Activated naive CD8-positive, alpha-beta T cell treated with anti-CD3 and anti-CD28 coated beads, Interleukin-2, amount 10 ng/mL, durations not matched to agents 7 days and 5 days (primary cell): ENCODE results near the gene GADL1. TPM values are rescaled to one million over a fixed set of nuclear protein-coding genes. Genes with fewer than 3 reads are reported as not detected.
A peak's percentile ranks its signal among the peaks of the same experiment; 100 is the strongest.

Source experiments
- ATAC-seq: fragments of 150-1000 bp; cut with Tn5 transposase; one replicate; pipeline ENCODE4 v1.10.0; 2021; ENCODE audit warnings: low read depth, moderate library complexity
- POLR2A ChIA-PET: fragments of 350-600 bp; sonication (Branson Sonifier 250); formaldehyde crosslinking; loops from one replicate; lab custom pipeline; 2021; ENCODE audit warnings: antibody characterized with exemption; lab: Charles Lee
- DNase-seq: peaks from one replicate; pipeline ENCODE4 v3.0.0; 2021
- H3K27ac Mint-ChIP-seq: one replicate; pipeline ENCODE4 v1.8.0; 2022; ENCODE audit warnings: mild to moderate bottlenecking, mixed read lengths
- H3K27me3 Mint-ChIP-seq: one replicate; pipeline ENCODE4 v1.8.0; 2022; ENCODE audit warnings: mild to moderate bottlenecking, moderate library complexity, mixed read lengths
- H3K36me3 Mint-ChIP-seq: one replicate; pipeline ENCODE4 v1.8.0; 2021; ENCODE audit warnings: mild to moderate bottlenecking, mixed read lengths
- H3K4me1 Mint-ChIP-seq: one replicate; pipeline ENCODE4 v1.8.0; 2021; ENCODE audit warnings: mixed read lengths
- H3K4me3 Mint-ChIP-seq: one replicate; pipeline ENCODE4 v1.8.0; 2022; ENCODE audit warnings: mild to moderate bottlenecking, moderate library complexity, mixed read lengths
- H3K9me3 Mint-ChIP-seq: one replicate; pipeline ENCODE4 v1.8.0; 2021; ENCODE audit warnings: mixed read lengths
- total RNA-seq, 2 experiments: library from RNA; stranded (reverse); gene quantifications; one replicate each; pipeline ENCODE4 v1.2.3, GENCODE V29; 2021

GADL1 gene
- total RNA-seq, 2 experiments from 2014 or later, result not detected

GRCh38 chr3:30733696-30734095 lies 160.8 kb downstream of the GADL1 start:
- POLR2A ChIA-PET, result interaction anchor here (1.2 kb wide), 1 partner anchor 127 kb away, joined by 5 read pairs; the partner anchor contains the start of gene TGFBR2
- Mint-ChIP-seq H3K4me1 (peaks cover 36% of the 10 kb centered on the region), H3K36me3 (peaks cover 7% of the 10 kb centered on the region), H3K9me3 (no peaks in the 10 kb centered on the region), H3K27me3 (no peaks in the 10 kb centered on the region), H3K27ac (no peak overlapping the region), H3K4me3 (peak overlapping the region; percentile 45)
- ATAC-seq, result no peak
- DNase-seq, result no peak

- Mint-ChIP-seq H3K27me3 (no peaks in the 10 kb centered on the region), H3K4me3 (no peak overlapping the region), H3K36me3 (peaks cover 9% of the 10 kb centered on the region), H3K9me3 (no peaks in the 10 kb centered on the region), H3K27ac (no peak overlapping the region), H3K4me1 (peaks cover 34% of the 10 kb centered on the region)
- POLR2A ChIA-PET, result no interaction called here
- ATAC-seq (no peak), DNase-seq (no peak)
These were observed 161.3 kb downstream of the GADL1 start for GRCh38 chr3:30733209-30733608.

GRCh38 chr3:30730967-30731366 lies 163.5 kb downstream of the GADL1 start:
- Mint-ChIP-seq H3K4me1 (peaks cover 30% of the 10 kb centered on the region), H3K27ac (no peak overlapping the region), H3K36me3 (peaks cover 7% of the 10 kb centered on the region), H3K27me3 (no peaks in the 10 kb centered on the region), H3K9me3 (no peaks in the 10 kb centered on the region), H3K4me3 (peak overlapping the region; percentile 4)
- POLR2A ChIA-PET, result no interaction called here
- ATAC-seq, result no peak
- no peak for DNase-seq

- H3K4me1 Mint-ChIP-seq, result peaks cover 34% of the 10 kb centered on the region
- ATAC-seq (no peak), DNase-seq (no peak)
- no peak overlapping the region for H3K27ac Mint-ChIP-seq
- peaks cover 12% of the 10 kb centered on the region for H3K36me3 Mint-ChIP-seq
- no peaks in the 10 kb centered on the region for H3K27me3 Mint-ChIP-seq
- H3K9me3 Mint-ChIP-seq, result peaks cover 7% of the 10 kb centered on the region
- no peak overlapping the region for H3K4me3 Mint-ChIP-seq
- POLR2A ChIA-PET, result interaction anchor here (0.7 kb wide), 1 partner anchor 34 kb away, joined by 3 read pairs; no protein-coding TSS in a partner anchor
These were observed 164.5 kb downstream of the GADL1 start for GRCh38 chr3:30729936-30730335.

GRCh38 chr3:30729512-30729911 lies 164.9 kb downstream of the GADL1 start:
- peaks cover 16% of the 10 kb centered on the region for H3K36me3 Mint-ChIP-seq
- H3K4me3 Mint-ChIP-seq, result peak overlapping the region; percentile 19
- H3K27ac Mint-ChIP-seq, result no peak overlapping the region
- ATAC-seq, result peak; percentile 64
- peaks cover 30% of the 10 kb centered on the region for H3K4me1 Mint-ChIP-seq
- no peaks in the 10 kb centered on the region for H3K27me3 Mint-ChIP-seq
- POLR2A ChIA-PET, result interaction anchor here (0.7 kb wide), 1 partner anchor 34 kb away, joined by 3 read pairs; no protein-coding TSS in a partner anchor
- no peak for DNase-seq
- peaks cover 9% of the 10 kb centered on the region for H3K9me3 Mint-ChIP-seq

GRCh38 chr3:30728143-30728542 lies 166.3 kb downstream of the GADL1 start:
- no peak overlapping the region for H3K27ac Mint-ChIP-seq
- POLR2A ChIA-PET, result no interaction called here
- ATAC-seq, result no peak
- H3K4me3 Mint-ChIP-seq, result no peak overlapping the region
- no peaks in the 10 kb centered on the region for H3K27me3 Mint-ChIP-seq
- DNase-seq, result no peak
- peaks cover 22% of the 10 kb centered on the region for H3K4me1 Mint-ChIP-seq
- peaks cover 11% of the 10 kb centered on the region for H3K9me3 Mint-ChIP-seq
- peaks cover 16% of the 10 kb centered on the region for H3K36me3 Mint-ChIP-seq

GRCh38 chr3:30724863-30725262 lies 169.6 kb downstream of the GADL1 start:
- Mint-ChIP-seq H3K27ac (no peak overlapping the region), H3K4me1 (peaks cover 12% of the 10 kb centered on the region), H3K27me3 (peaks cover 2% of the 10 kb centered on the region), H3K36me3 (peaks cover 16% of the 10 kb centered on the region), H3K4me3 (no peak overlapping the region), H3K9me3 (peaks cover 17% of the 10 kb centered on the region)
- POLR2A ChIA-PET, result no interaction called here
- DNase-seq (no peak), ATAC-seq (no peak)

- Mint-ChIP-seq H3K36me3 (peaks cover 15% of the 10 kb centered on the region), H3K27ac (no peak overlapping the region), H3K9me3 (peaks cover 21% of the 10 kb centered on the region), H3K4me3 (no peak overlapping the region), H3K27me3 (peaks cover 2% of the 10 kb centered on the region), H3K4me1 (peaks cover 5% of the 10 kb centered on the region)
- POLR2A ChIA-PET, result no interaction called here
- ATAC-seq (no peak), DNase-seq (no peak)
These were observed 171.2 kb downstream of the GADL1 start for GRCh38 chr3:30723211-30723610.

GRCh38 chr3:30721314-30721634 lies 173.2 kb downstream of the GADL1 start:
- Mint-ChIP-seq H3K27me3 (peaks cover 2% of the 10 kb centered on the region), H3K9me3 (peaks cover 23% of the 10 kb centered on the region), H3K4me3 (no peak overlapping the region), H3K4me1 (peaks cover 5% of the 10 kb centered on the region), H3K27ac (no peak overlapping the region), H3K36me3 (peaks cover 19% of the 10 kb centered on the region)
- DNase-seq (no peak), ATAC-seq (no peak)
- POLR2A ChIA-PET, result no interaction called here

- ATAC-seq (no peak), DNase-seq (no peak)
- Mint-ChIP-seq H3K4me3 (no peak overlapping the region), H3K4me1 (peaks cover 5% of the 10 kb centered on the region), H3K27me3 (peaks cover 2% of the 10 kb centered on the region), H3K36me3 (peaks cover 19% of the 10 kb centered on the region), H3K9me3 (peaks cover 23% of the 10 kb centered on the region), H3K27ac (no peak overlapping the region)
- POLR2A ChIA-PET, result no interaction called here
These were observed 173.7 kb downstream of the GADL1 start for GRCh38 chr3:30720586-30721313.

GRCh38 chr3:30719536-30719935 lies 174.9 kb downstream of the GADL1 start:
- H3K4me1 Mint-ChIP-seq, result no peaks in the 10 kb centered on the region
- H3K36me3 Mint-ChIP-seq, result peaks cover 7% of the 10 kb centered on the region
- DNase-seq, result no peak
- no peak overlapping the region for H3K4me3 Mint-ChIP-seq
- H3K27me3 Mint-ChIP-seq, result peaks cover 2% of the 10 kb centered on the region
- no peak overlapping the region for H3K27ac Mint-ChIP-seq
- POLR2A ChIA-PET, result no interaction called here
- peaks cover 14% of the 10 kb centered on the region for H3K9me3 Mint-ChIP-seq
- ATAC-seq, result no peak

- peaks cover 3% of the 10 kb centered on the region for H3K9me3 Mint-ChIP-seq
- ATAC-seq, result no peak
- no peak overlapping the region for H3K27ac Mint-ChIP-seq
- H3K4me3 Mint-ChIP-seq, result no peak overlapping the region
- peaks cover 8% of the 10 kb centered on the region for H3K36me3 Mint-ChIP-seq
- POLR2A ChIA-PET, result no interaction called here
- no peaks in the 10 kb centered on the region for H3K27me3 Mint-ChIP-seq
- no peak for DNase-seq
- H3K4me1 Mint-ChIP-seq, result peaks cover 7% of the 10 kb centered on the region
These were observed 180.5 kb downstream of the GADL1 start for GRCh38 chr3:30713885-30714503.

GRCh38 chr3:30712991-30713390 lies 181.5 kb downstream of the GADL1 start:
- no peak overlapping the region for H3K27ac Mint-ChIP-seq
- DNase-seq (no peak), ATAC-seq (no peak)
- H3K9me3 Mint-ChIP-seq, result peaks cover 3% of the 10 kb centered on the region
- H3K4me1 Mint-ChIP-seq, result peaks cover 11% of the 10 kb centered on the region
- H3K27me3 Mint-ChIP-seq, result no peaks in the 10 kb centered on the region
- peaks cover 11% of the 10 kb centered on the region for H3K36me3 Mint-ChIP-seq
- POLR2A ChIA-PET, result no interaction called here
- H3K4me3 Mint-ChIP-seq, result peak overlapping the region; percentile 40

GRCh38 chr3:30711867-30712266 lies 182.6 kb downstream of the GADL1 start:
- ATAC-seq, result no peak
- POLR2A ChIA-PET, result no interaction called here
- Mint-ChIP-seq H3K36me3 (peaks cover 9% of the 10 kb centered on the region), H3K4me3 (no peak overlapping the region), H3K4me1 (peaks cover 11% of the 10 kb centered on the region), H3K27ac (no peak overlapping the region), H3K9me3 (peaks cover 1% of the 10 kb centered on the region), H3K27me3 (no peaks in the 10 kb centered on the region)
- no peak for DNase-seq
